IPS-11a (cell line): ENCODE measurements around the gene SH3RF3.
"Not testable (repeated sequence)": the region's sequence is repeated elsewhere in the genome, so short reads cannot be mapped to it uniquely, and the experiment has no call there.

Experiments used
- H3K4me3 ChIP-seq: one replicate; pipeline ENCODE4 v1.5.1; 2013; ENCODE audit warnings: low read depth, low read length, control low read depth

Gene SH3RF3

GRCh38 chr2:109155553-109156451 is 26.8 kb downstream of the SH3RF3 start:
- H3K4me3 ChIP-seq: no peak overlapping the region

- H3K4me3 ChIP-seq: no peak overlapping the region
These were observed 28.6 kb downstream of the SH3RF3 start for GRCh38 chr2:109157563-109158105.

- H3K4me3 ChIP-seq: no peak overlapping the region
These were observed 29.2 kb downstream of the SH3RF3 start for GRCh38 chr2:109158237-109158636.

- H3K4me3 ChIP-seq: no peak overlapping the region
These were observed 30.1 kb downstream of the SH3RF3 start for GRCh38 chr2:109159096-109159495.

- no peak overlapping the region for H3K4me3 ChIP-seq
These were observed 31.9 kb downstream of the SH3RF3 start for GRCh38 chr2:109160714-109161440.

GRCh38 chr2:109162367-109162766 is 33.4 kb downstream of the SH3RF3 start:
- H3K4me3 ChIP-seq: not testable (repeated sequence)

GRCh38 chr2:109162999-109163398 is 34.0 kb downstream of the SH3RF3 start:
- no peak overlapping the region for H3K4me3 ChIP-seq

- H3K4me3 ChIP-seq: no peak overlapping the region
These were observed 35.3 kb downstream of the SH3RF3 start for GRCh38 chr2:109164311-109164710.

- H3K4me3 ChIP-seq: no peak overlapping the region
These were observed 35.8 kb downstream of the SH3RF3 start for GRCh38 chr2:109164739-109165221.

GRCh38 chr2:109166811-109167210 is 37.8 kb downstream of the SH3RF3 start:
- no peak overlapping the region for H3K4me3 ChIP-seq

GRCh38 chr2:109168086-109168485 is 39.1 kb downstream of the SH3RF3 start:
- H3K4me3 ChIP-seq: no peak overlapping the region

GRCh38 chr2:109168716-109169115 is 39.7 kb downstream of the SH3RF3 start:
- H3K4me3 ChIP-seq: no peak overlapping the region

GRCh38 chr2:109170645-109171044 is 41.6 kb downstream of the SH3RF3 start:
- no peak overlapping the region for H3K4me3 ChIP-seq

GRCh38 chr2:109171444-109172334 is 42.7 kb downstream of the SH3RF3 start:
- H3K4me3 ChIP-seq: no peak overlapping the region

- H3K4me3 ChIP-seq: no peak overlapping the region
These were observed 43.6 kb downstream of the SH3RF3 start for GRCh38 chr2:109172556-109173105.

- no peak overlapping the region for H3K4me3 ChIP-seq
These were observed 44.5 kb downstream of the SH3RF3 start for GRCh38 chr2:109173311-109174171.

- H3K4me3 ChIP-seq: no peak overlapping the region
These were observed 45.2 kb downstream of the SH3RF3 start for GRCh38 chr2:109174214-109174613.

- no peak overlapping the region for H3K4me3 ChIP-seq
These were observed 45.8 kb downstream of the SH3RF3 start for GRCh38 chr2:109174626-109175349.

GRCh38 chr2:109175350-109175678 is 46.3 kb downstream of the SH3RF3 start:
- H3K4me3 ChIP-seq: no peak overlapping the region
